CD8-positive, alpha-beta memory T cell (primary cell): ENCODE results near the gene GOLGA2. TPM values are rescaled to one million over a fixed set of nuclear protein-coding genes. Genes with fewer than 3 reads are reported as not detected.
"Not testable (repeated sequence)": the region's sequence is repeated elsewhere in the genome, so short reads cannot be mapped to it uniquely, and the experiment has no call there.

Experiments used
- CTCF ChIA-PET: fragments of 350-600 bp; sonication (Branson Sonifier 250); formaldehyde crosslinking; loops from one replicate; lab custom pipeline; 2021; ENCODE audit warnings: antibody characterized with exemption; lab: Charles Lee
- POLR2A ChIA-PET: fragments of 350-600 bp; sonication (Branson Sonifier 250); formaldehyde crosslinking; loops from one replicate; lab custom pipeline; 2021; ENCODE audit warnings: antibody characterized with exemption; lab: Charles Lee
- DNase-seq, 5 donors: peaks; one replicate each; pipeline versions ENCODE4 v3.0.0 to v3.0.0-alpha.2; 2020 to 2022; ENCODE audit warnings: mixed read lengths in 1 of 5
- H3K27ac ChIP-seq: one replicate; pipeline ENCODE4 v1.7.0; 2013; ENCODE audit warnings: low read depth, mild to moderate bottlenecking, low read length, moderate library complexity
- H3K27me3 ChIP-seq: 2 replicates; pipeline ENCODE4 v1.7.0; 2013; ENCODE audit warnings: low read length, mild to moderate bottlenecking; ENCODE audit not compliant: insufficient read depth, poor library complexity, severe bottlenecking
- H3K36me3 ChIP-seq: 2 replicates; pipeline ENCODE4 v1.7.0; 2013; ENCODE audit warnings: mild to moderate bottlenecking, low read length, moderate library complexity; ENCODE audit not compliant: insufficient read depth
- H3K4me1 ChIP-seq: 2 replicates; pipeline ENCODE4 v1.7.0; 2013; ENCODE audit warnings: mild to moderate bottlenecking, low read length, moderate library complexity; ENCODE audit not compliant: insufficient read depth
- H3K4me3 ChIP-seq: 2 replicates; pipeline ENCODE4 v1.7.0; 2013; ENCODE audit warnings: mild to moderate bottlenecking, low read length
- H3K9me3 ChIP-seq: 2 replicates; pipeline ENCODE4 v1.7.0; 2013; ENCODE audit warnings: mild to moderate bottlenecking, low read length
- H3K27ac Mint-ChIP-seq, 8 donors: one replicate each; pipeline ENCODE4 v1.8.0; 2020 to 2021; ENCODE audit warnings: mixed read lengths in 8 of 8, mild to moderate bottlenecking in 6 of 8, inconsistent platforms in 3 of 8, moderate library complexity in 3 of 8
- H3K27me3 Mint-ChIP-seq, 2 donors: one replicate each; pipeline ENCODE4 v1.8.0; 2020 to 2021; ENCODE audit warnings: mixed read lengths in 2 of 2, mild to moderate bottlenecking in 1 of 2, moderate library complexity in 1 of 2
- H3K36me3 Mint-ChIP-seq, 3 donors: one replicate each; pipeline ENCODE4 v1.8.0; 2020 to 2021; ENCODE audit warnings: mixed read lengths in 3 of 3, inconsistent platforms in 1 of 3, mild to moderate bottlenecking in 1 of 3
- H3K4me1 Mint-ChIP-seq, 3 donors: one replicate each; pipeline ENCODE4 v1.8.0; 2020 to 2021; ENCODE audit warnings: mixed read lengths in 3 of 3, inconsistent platforms in 1 of 3, mild to moderate bottlenecking in 1 of 3
- H3K4me3 Mint-ChIP-seq, 7 donors: one replicate each; pipeline ENCODE4 v1.8.0; 2020 to 2021; ENCODE audit warnings: mixed read lengths in 7 of 7, mild to moderate bottlenecking in 6 of 7, moderate library complexity in 4 of 7, inconsistent platforms in 2 of 7
- H3K9me3 Mint-ChIP-seq, 5 donors: one replicate each; pipeline ENCODE4 v1.8.0; 2020 to 2022; ENCODE audit warnings: mixed read lengths in 5 of 5, mild to moderate bottlenecking in 3 of 5, moderate library complexity in 2 of 5, inconsistent platforms in 1 of 5
- polyA plus RNA-seq: library from polyadenylated mRNA; unstranded; fragments of 300-500 nt; fragmentation: Illumina TruSeq; gene quantifications from one replicate; pipeline ENCODE4 v1.2.3, GENCODE V29; 2021
- total RNA-seq, 2 experiments: library from RNA; stranded (reverse); gene quantifications; one replicate each; pipeline ENCODE4 v1.2.3, GENCODE V29; 2021

GOLGA2 gene
- total and polyA plus RNA-seq, 3 experiments from 2014 or later = 8.8 to 35.5 (median 35.4) TPM

- peaks cover 0 to 6% (median 4%) of the 10 kb centered on the region in 3 donors for H3K4me1 Mint-ChIP-seq
- no peak for DNase-seq
- ChIA-PET POLR2A (no interaction called here), CTCF (no interaction called here)
- no peak overlapping the region for H3K4me3 Mint-ChIP-seq
- peaks cover 12 to 26% of the 10 kb centered on the region in 2 donors for H3K27me3 Mint-ChIP-seq
- H3K9me3 ChIP-seq = no peaks in the 10 kb centered on the region
- H3K36me3 ChIP-seq = no peaks in the 10 kb centered on the region
- no peak overlapping the region for H3K4me3 ChIP-seq
- H3K9me3 Mint-ChIP-seq = no peaks in the 10 kb centered on the region
- H3K27ac Mint-ChIP-seq = no peak overlapping the region
- H3K27me3 ChIP-seq = peaks cover 6% of the 10 kb centered on the region
- no peak overlapping the region for H3K27ac ChIP-seq
- no peaks in the 10 kb centered on the region for H3K4me1 ChIP-seq
- H3K36me3 Mint-ChIP-seq = no peaks in the 10 kb centered on the region
Observed at GRCh38 chr9:128242828-128243214, 33.0 kb downstream of the GOLGA2 start.

- Histone ChIP-seq H3K9me3 (no peaks in the 10 kb centered on the region), H3K36me3 (no peaks in the 10 kb centered on the region), H3K27me3 (peaks cover 6% of the 10 kb centered on the region), H3K27ac (no peak overlapping the region), H3K4me3 (no peak overlapping the region), H3K4me1 (no peaks in the 10 kb centered on the region)
- no peak for DNase-seq
- H3K4me3 Mint-ChIP-seq = no peak overlapping the region
- H3K27me3 Mint-ChIP-seq = peaks cover 12 to 26% of the 10 kb centered on the region in 2 donors
- H3K4me1 Mint-ChIP-seq = peaks cover 0 to 6% (median 4%) of the 10 kb centered on the region in 3 donors
- POLR2A ChIA-PET = no interaction called here
- CTCF ChIA-PET = interaction anchor here (1.4 kb wide), 1 partner anchor 8 kb away, joined by 3 read pairs; no protein-coding TSS in a partner anchor
- no peaks in the 10 kb centered on the region for H3K36me3 Mint-ChIP-seq
- no peak overlapping the region for H3K27ac Mint-ChIP-seq
- H3K9me3 Mint-ChIP-seq = no peaks in the 10 kb centered on the region
Observed at GRCh38 chr9:128242124-128242523, 33.7 kb downstream of the GOLGA2 start.

GRCh38 chr9:128233817-128234406 is 41.9 kb downstream of the GOLGA2 start:
- ChIA-PET POLR2A (no interaction called here), CTCF (no interaction called here)
- Mint-ChIP-seq H3K36me3 (peaks cover 0 to 2% (median 0%) of the 10 kb centered on the region in 3 donors), H3K27ac (no peak overlapping the region), H3K27me3 (peaks cover 1 to 10% of the 10 kb centered on the region in 2 donors), H3K4me1 (no peaks in the 10 kb centered on the region), H3K4me3 (no peak overlapping the region), H3K9me3 (peaks cover 0 to 4% (median 0%) of the 10 kb centered on the region in 5 donors)
- no peaks in the 10 kb centered on the region for H3K9me3 ChIP-seq
- H3K27ac ChIP-seq = no peak overlapping the region
- no peaks in the 10 kb centered on the region for H3K27me3 ChIP-seq
- H3K4me3 ChIP-seq = no peak overlapping the region
- H3K36me3 ChIP-seq = no peaks in the 10 kb centered on the region
- DNase-seq = no peak
- no peaks in the 10 kb centered on the region for H3K4me1 ChIP-seq

GRCh38 chr9:128232528-128233428 is 43.0 kb downstream of the GOLGA2 start:
- no peaks in the 10 kb centered on the region for H3K36me3 ChIP-seq
- H3K9me3 ChIP-seq = no peaks in the 10 kb centered on the region
- Mint-ChIP-seq H3K27me3 (peaks cover under 1 to 10% of the 10 kb centered on the region in 2 donors), H3K9me3 (peaks cover 0 to 4% (median 0%) of the 10 kb centered on the region in 5 donors), H3K4me1 (no peaks in the 10 kb centered on the region), H3K27ac (no peak overlapping the region), H3K36me3 (peaks cover 0 to 2% (median 0%) of the 10 kb centered on the region in 3 donors), H3K4me3 (no peak overlapping the region)
- no peaks in the 10 kb centered on the region for H3K4me1 ChIP-seq
- no peaks in the 10 kb centered on the region for H3K27me3 ChIP-seq
- ChIA-PET CTCF (no interaction called here), POLR2A (no interaction called here)
- H3K27ac ChIP-seq = no peak overlapping the region
- no peak overlapping the region for H3K4me3 ChIP-seq
- no peak for DNase-seq

GRCh38 chr9:128231638-128232527 is 43.9 kb downstream of the GOLGA2 start:
- CTCF ChIA-PET = no interaction called here

GRCh38 chr9:128230897-128231296 is 44.9 kb downstream of the GOLGA2 start:
- H3K27me3 ChIP-seq, H3K36me3 ChIP-seq, H3K9me3 ChIP-seq, H3K4me3 ChIP-seq, DNase-seq, H3K9me3 Mint-ChIP-seq, CTCF ChIA-PET, H3K4me3 Mint-ChIP-seq, H3K27me3 Mint-ChIP-seq, H3K27ac Mint-ChIP-seq, H3K4me1 ChIP-seq, H3K27ac ChIP-seq, H3K36me3 Mint-ChIP-seq, H3K4me1 Mint-ChIP-seq: not testable (repeated sequence)
- POLR2A ChIA-PET = interaction anchor here (0.7 kb wide), 1 partner anchor 33 kb away, joined by 3 read pairs; no protein-coding TSS in a partner anchor

More at GRCh38 chr9:128231638-128232527, 43.9 kb downstream of the GOLGA2 start:
- no peaks in the 10 kb centered on the region for H3K4me1 ChIP-seq
- Mint-ChIP-seq H3K9me3 (peaks cover 0 to 4% (median 0%) of the 10 kb centered on the region in 5 donors), H3K4me3 (no peak overlapping the region), H3K27ac (no peak overlapping the region), H3K36me3 (peaks cover 0 to 2% (median 0%) of the 10 kb centered on the region in 3 donors), H3K4me1 (no peaks in the 10 kb centered on the region), H3K27me3 (peaks cover 3 to 10% of the 10 kb centered on the region in 2 donors)
- no peaks in the 10 kb centered on the region for H3K36me3 ChIP-seq
- H3K27me3 ChIP-seq = no peaks in the 10 kb centered on the region
- DNase-seq = no peak
- H3K27ac ChIP-seq = no peak overlapping the region
- POLR2A ChIA-PET = interaction anchor here (0.7 kb wide), 1 partner anchor 34 kb away, joined by 3 read pairs; no protein-coding TSS in a partner anchor
- H3K4me3 ChIP-seq = no peak overlapping the region
- H3K9me3 ChIP-seq = no peaks in the 10 kb centered on the region

- H3K4me3 ChIP-seq = no peak overlapping the region
- no peaks in the 10 kb centered on the region for H3K4me1 ChIP-seq
- no peaks in the 10 kb centered on the region for H3K36me3 ChIP-seq
- Mint-ChIP-seq H3K9me3 (no peaks in the 10 kb centered on the region), H3K27ac (no peak overlapping the region), H3K36me3 (no peaks in the 10 kb centered on the region), H3K27me3 (peaks cover 4 to 5% of the 10 kb centered on the region in 2 donors), H3K4me1 (no peaks in the 10 kb centered on the region), H3K4me3 (no peak overlapping the region)
- no peaks in the 10 kb centered on the region for H3K9me3 ChIP-seq
- H3K27ac ChIP-seq = no peak overlapping the region
- no peak for DNase-seq
- H3K27me3 ChIP-seq = no peaks in the 10 kb centered on the region
- CTCF ChIA-PET = interaction anchor here (0.6 kb wide), 1 partner anchor 15 kb away, joined by 3 read pairs; no protein-coding TSS in a partner anchor
- POLR2A ChIA-PET = interaction anchor here (0.7 kb wide), 1 partner anchor 9 kb away, joined by 4 read pairs; no protein-coding TSS in a partner anchor
Observed at GRCh38 chr9:128226412-128226801, 49.4 kb downstream of the GOLGA2 start.
